HS-27A (cell line): ENCODE measurements around the gene ARHGEF18.
"Not testable (repeated sequence)": the region's sequence is repeated elsewhere in the genome, so short reads cannot be mapped to it uniquely, and the experiment has no call there.

Source experiments
- DNase-seq: peaks from one replicate; pipeline ENCODE4 v3.0.0-alpha.2; 2012; ENCODE audit warnings: low read depth, missing footprints

ARHGEF18 gene

DNA sequence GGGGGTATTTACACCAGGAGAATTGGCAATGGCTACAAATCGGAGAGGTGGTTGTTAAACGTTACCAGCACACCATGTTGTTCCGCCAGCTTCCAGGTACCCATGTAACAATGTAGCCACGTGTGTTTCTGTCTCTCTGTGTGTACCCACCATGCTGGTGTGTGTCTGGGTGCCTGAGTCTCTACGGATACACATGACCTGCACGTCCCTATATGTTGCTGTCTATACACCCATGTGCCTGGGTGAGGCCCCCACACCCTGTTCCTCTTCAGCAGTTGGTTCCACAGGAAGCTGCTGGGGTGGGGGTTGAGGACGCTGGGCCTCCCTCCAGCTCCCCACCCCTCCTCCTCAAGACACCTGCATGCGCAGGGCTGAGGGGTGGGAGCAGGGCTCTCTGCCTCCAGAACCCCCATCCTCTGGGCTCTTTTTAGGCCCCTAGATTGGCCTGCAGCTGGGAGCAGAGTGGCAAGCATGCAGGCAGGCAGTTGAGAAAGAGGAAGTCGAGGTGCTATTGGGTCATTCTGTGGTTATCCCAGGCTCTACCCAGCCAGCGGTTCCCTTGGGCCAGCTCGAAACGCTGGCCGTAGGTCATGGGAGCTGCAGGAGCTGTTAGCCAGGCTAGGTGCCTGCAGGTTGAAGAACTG, at the start of gene ARHGEF18:
Gene ARHGEF18 (plus strand): TSS at position 351 of the 644 bp plus-strand sequence. CDS start 13,954 bp downstream, outside the sequence.
- no peak for DNase-seq

DNA sequence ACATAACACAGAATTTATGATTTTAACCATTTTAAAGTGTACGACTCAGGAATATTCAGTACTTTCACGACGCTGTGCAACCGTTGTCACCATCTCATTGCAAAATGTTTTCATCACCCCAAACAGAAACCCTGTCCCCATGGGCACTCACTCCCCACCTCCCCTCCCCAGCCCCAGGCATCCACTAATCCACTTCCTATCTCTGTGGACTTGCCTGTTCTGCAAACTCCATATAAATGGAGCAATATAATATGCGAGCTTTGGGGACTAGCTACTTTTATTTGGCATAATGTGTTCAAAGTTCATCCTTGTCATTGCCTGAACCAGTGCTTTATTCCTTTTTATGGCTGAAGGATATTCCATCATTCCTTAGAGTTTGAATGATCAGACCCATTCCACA, 47.2 kb upstream of the ARHGEF18 start:
- DNase-seq = no peak

DNA sequence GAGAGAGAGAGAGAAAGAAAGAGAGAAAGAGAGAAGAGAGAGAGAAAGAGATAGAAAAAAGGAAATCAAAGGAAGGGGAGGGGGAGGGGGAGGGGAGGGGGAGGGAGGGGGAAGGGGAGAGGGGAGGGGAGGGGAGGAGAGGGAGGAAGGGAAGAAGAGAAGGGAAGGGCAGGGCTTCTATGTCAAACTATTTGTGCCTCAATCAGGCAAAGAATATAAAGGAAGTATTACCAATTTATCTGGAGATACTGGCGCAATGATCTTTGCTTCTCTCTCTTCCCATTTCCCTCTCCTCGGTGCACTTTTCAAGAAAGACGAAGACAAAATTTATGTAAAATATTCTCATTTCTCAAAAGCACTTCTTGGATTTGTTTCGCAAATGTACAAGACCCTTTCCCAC, 45.3 kb upstream of the ARHGEF18 start:
- DNase-seq = no peak

DNA sequence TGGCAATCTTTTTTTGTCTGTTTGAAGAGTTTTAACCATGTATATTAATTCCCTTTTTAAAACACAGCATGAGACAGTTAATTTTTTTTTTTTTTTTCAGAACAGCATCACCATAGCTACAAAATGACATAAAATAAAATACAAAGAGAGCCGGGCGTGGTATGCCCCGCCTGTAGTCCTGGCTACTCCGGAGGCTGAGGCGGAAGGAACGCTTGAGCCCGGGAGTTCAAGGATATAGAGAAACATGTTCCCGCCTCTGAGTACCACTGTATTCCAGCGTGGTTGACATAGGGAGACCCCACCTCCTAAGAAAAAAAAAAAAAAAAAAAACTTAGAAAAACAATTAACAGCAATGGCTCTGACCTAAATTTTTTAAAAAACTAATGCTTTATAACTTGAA, 44.5 kb upstream of the ARHGEF18 start:
- no peak for DNase-seq

GRCh38 chr19:7307590-7308218, 41.0 kb upstream of the ARHGEF18 start:
- DNase-seq = no peak

GRCh38 chr19:7308327-7308726, 40.4 kb upstream of the ARHGEF18 start:
- DNase-seq = not testable (repeated sequence)

DNA sequence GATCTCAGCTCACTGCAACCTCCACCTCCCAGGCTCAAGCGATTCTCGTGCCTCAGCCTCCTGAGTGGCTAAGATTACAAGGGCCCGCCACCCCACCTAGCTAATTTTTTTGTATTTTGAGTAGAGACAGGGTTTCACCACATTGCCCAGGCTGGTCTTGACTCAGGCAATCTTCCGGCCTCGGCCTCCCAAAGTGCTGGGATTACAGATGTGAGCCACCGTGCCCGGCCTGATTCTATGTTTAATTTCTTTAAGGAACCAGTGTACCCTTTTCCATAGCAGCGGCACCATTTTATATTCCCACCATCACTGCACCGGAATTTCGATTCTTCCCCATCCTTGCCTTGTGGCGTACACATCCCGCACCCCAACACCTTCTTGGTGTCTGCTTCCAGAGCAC, 36.8 kb upstream of the ARHGEF18 start:
- no peak for DNase-seq

DNA sequence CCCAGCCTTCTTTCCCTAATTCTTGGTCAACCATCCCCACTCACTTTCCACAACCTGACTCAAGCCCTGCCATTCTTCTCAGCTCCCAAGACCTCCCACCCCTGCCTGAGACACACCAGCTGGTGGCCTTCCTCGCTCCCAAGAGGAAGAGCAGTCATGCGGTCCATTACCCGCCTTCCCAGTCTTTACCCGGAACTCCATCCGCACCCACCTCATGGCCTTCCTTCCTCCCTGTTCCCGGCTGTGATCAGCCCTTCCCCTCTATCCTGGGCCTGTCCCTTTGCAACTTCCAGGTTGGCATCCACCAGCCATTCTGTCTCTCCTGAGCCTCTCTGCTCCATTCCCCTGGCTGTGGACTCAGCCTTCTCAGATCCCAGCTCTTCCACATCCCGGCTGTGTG, 35.9 kb upstream of the ARHGEF18 start:
- DNase-seq = no peak

DNA sequence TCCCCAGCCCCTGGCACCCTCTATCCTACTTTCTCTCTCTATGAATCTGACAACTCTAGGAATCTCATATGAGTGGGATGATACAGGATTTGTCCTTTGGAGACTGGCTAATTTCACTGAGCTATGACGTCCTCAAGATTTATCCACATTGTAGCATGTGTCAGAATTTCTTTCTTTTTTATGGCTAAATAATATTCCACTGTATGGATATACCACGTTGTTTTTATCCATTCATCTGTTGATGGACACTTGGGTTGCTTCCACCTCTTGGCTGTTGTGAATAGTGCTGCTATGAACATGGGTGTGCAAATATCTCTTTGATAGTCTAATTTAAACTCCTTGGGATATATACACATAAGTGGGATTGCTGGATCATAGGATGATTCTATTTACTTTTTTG, 30.6 kb upstream of the ARHGEF18 start:
- no peak for DNase-seq

- DNase-seq = no peak
Observed at GRCh38 chr19:7326105-7326877, 22.4 kb upstream of the ARHGEF18 start.

- no peak for DNase-seq
Observed at GRCh38 chr19:7327802-7328201, 20.9 kb upstream of the ARHGEF18 start.

DNA sequence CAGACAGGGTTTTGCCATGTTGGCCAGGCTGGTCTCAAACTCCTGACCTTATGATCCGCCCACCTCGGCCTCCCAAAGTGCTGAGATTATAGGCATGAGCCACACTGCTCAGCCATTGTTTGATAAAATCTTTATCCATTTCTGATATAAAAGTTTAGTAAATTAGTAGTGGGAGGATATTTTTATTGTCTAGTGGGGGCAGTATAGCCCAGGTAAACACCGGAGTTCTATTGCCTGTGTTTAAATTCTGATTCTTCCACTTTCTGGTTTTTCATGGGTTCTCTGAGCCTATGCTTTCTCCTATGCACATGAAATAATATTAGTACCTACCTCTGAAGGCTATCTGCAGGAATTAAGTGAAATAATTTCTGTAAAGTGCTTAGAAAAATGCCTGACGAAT, 20.1 kb upstream of the ARHGEF18 start:
- DNase-seq = no peak

- no peak for DNase-seq
Observed at GRCh38 chr19:7331446-7331845, 17.3 kb upstream of the ARHGEF18 start.

GRCh38 chr19:7333198-7334118, 15.3 kb upstream of the ARHGEF18 start:
- DNase-seq = no peak

DNA sequence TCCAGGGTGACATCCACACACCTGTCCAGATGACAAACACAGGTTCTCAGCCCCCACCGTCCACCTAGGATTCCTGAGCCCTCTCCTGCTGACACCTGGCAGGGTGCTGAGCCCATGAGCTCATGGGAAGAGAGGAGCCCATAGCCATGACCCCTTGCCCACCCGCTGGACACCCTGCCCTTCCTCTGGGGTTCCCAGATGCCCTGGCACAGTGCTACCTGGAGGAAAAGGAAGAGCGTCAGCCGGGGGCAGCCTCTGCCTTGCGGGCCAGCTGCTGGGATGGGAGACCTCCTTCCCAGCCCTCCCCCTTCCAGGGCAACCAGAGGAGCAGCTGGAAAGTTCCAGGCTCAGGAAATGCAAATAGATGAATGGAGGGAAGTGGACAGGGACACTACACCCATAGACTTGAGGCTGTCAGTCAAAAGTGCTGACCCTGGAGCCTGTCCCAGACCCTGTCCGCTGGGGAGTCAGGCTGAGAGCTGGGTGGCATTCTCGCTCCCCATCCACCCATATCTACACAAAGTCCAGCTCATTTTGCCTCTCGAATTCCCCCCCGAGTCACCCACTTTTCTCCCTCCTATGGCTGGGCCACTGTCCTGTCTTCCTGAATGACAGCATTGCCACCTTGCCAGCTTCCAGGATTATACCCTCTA, 12.3 kb upstream of the ARHGEF18 start:
- no peak for DNase-seq

DNA sequence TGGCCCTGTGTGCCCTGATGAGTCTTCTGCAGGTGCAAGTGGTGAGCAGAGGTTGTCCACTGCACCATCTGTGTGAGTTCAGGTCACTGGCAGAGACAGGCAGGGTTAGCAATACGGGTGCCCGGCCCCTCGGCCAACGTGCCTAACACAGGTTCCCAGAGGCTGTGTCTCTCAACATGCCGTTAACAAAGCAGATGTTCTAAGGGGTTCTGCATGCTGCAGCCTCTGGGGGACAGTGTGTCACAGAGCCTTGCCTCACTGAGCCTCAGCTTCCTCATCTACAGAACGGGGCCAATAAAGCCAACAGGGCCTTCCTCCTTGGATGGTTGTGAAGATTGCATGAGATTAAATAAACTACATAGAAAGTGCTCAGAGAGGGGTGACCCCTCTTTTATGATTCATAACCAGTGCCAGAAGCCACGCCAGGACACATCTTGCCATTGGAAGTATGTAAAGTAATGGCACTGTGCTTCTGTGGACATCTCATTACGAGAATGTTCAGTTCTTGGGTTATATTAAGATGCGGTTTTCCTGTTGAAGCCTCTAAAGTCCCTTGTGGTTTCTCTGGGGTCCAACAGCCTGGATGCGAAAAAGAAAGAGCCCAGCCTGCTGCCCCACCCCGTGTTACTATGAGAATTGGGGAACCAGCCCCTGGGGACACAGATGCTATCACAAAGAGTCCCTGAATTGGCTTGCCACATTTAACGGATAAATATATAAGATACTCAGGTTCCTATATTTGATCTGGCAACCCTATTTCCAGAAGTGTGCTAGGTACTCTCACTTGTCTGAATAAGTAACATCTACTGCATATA, 11.2 kb upstream of the ARHGEF18 start:
- DNase-seq = no peak

GRCh38 chr19:7340959-7341837, 7.5 kb upstream of the ARHGEF18 start:
- peak; percentile 35 for DNase-seq

- no peak for DNase-seq
Observed at GRCh38 chr19:7342143-7342542, 6.6 kb upstream of the ARHGEF18 start.

GRCh38 chr19:7346488-7346971, 2.2 kb upstream of the ARHGEF18 start:
- no peak for DNase-seq

GRCh38 chr19:7346997-7347396, 1.7 kb upstream of the ARHGEF18 start:
- DNase-seq = not testable (repeated sequence)
